T-cell (primary cell): ENCODE results near the gene TUBGCP3. TPM values are rescaled to one million over a fixed set of nuclear protein-coding genes. Genes with fewer than 3 reads are reported as not detected.
"Not testable (repeated sequence)": the region's sequence is repeated elsewhere in the genome, so short reads cannot be mapped to it uniquely, and the experiment has no call there.

Source experiments
- ATAC-seq, 4 experiments: fragments of 200-7000 bp in 3 of 4; fragments of 150-1000 bp in 1 of 4; cut with Tn5 transposase; replicated peaks in 1 of 4; 1 replicate in 3 of 4; 2 replicates in 1 of 4; pipeline ENCODE4 v1.10.0; 2021; ENCODE audit warnings: moderate library complexity in 3 of 4, mild to moderate bottlenecking in 2 of 4, moderate number of reproducible peaks in 1 of 4
- CTCF ChIA-PET, 2 donors: fragments of 300-600 bp; sonication (Branson Sonifier 250); formaldehyde crosslinking; loops; one replicate each; lab custom pipeline; 2022; ENCODE audit warnings: antibody characterized with exemption in 2 of 2; lab: Charles Lee
- POLR2A ChIA-PET, 2 donors: fragments of 300-600 bp; sonication (Branson Sonifier 250); formaldehyde crosslinking; loops; one replicate each; lab custom pipeline; 2022; ENCODE audit warnings: antibody characterized with exemption in 2 of 2; lab: Charles Lee
- DNase-seq, 35 experiments: peaks; one replicate each; pipeline versions ENCODE4 v3.0.0 to v3.0.0-alpha.2; 2013 to 2023
- H3K27ac ChIP-seq: one replicate; pipeline ENCODE4 v1.5.1; 2013; ENCODE audit warnings: low read length
- H3K27me3 ChIP-seq, 2 experiments: replicated peaks in 1 of 2; 1 replicate in 1 of 2; 2 replicates in 1 of 2; pipeline versions ENCODE4 v1.6.1 to v1.7.0; 2013; ENCODE audit warnings: low read length in 1 of 2, mixed read lengths in 1 of 2; ENCODE audit not compliant: control insufficient read depth in 2 of 2, insufficient read depth in 2 of 2; ENCODE audit errors: extremely low read depth in 1 of 2
- H3K36me3 ChIP-seq, 2 donors: 1 replicate in 1 of 2; 2 replicates in 1 of 2; pipeline versions ENCODE4 v1.6.1 to v1.7.0; 2013; ENCODE audit warnings: low read length in 1 of 2; ENCODE audit not compliant: control insufficient read depth in 2 of 2, insufficient read depth in 1 of 2; ENCODE audit errors: extremely low read depth in 1 of 2
- H3K4me1 ChIP-seq, 2 experiments: 1 replicate in 1 of 2; 2 replicates in 1 of 2; pipeline versions ENCODE4 v1.6.1 to v1.7.0; 2013; ENCODE audit warnings: low read length in 2 of 2, mixed read lengths in 1 of 2; ENCODE audit not compliant: insufficient read depth in 2 of 2, control insufficient read depth in 1 of 2; ENCODE audit errors: extremely low read depth in 1 of 2
- H3K4me3 ChIP-seq, 2 donors: 1 replicate in 1 of 2; 2 replicates in 1 of 2; pipeline versions ENCODE4 v1.5.1 to v1.7.0; 2013; ENCODE audit warnings: mild to moderate bottlenecking in 2 of 2, low read length in 1 of 2, moderate library complexity in 1 of 2; ENCODE audit not compliant: control insufficient read depth in 1 of 2; ENCODE audit errors: extremely low read depth in 1 of 2
- H3K9me3 ChIP-seq: 2 replicates; pipeline ENCODE4 v1.7.0; 2013
- H3K27ac Mint-ChIP-seq, 2 donors: one replicate each; pipeline ENCODE4 v1.8.0; 2020 to 2021; ENCODE audit warnings: mild to moderate bottlenecking in 2 of 2, mixed read lengths in 2 of 2
- H3K27me3 Mint-ChIP-seq, 2 donors: one replicate each; pipeline ENCODE4 v1.8.0; 2021 to 2022; ENCODE audit warnings: mixed read lengths in 2 of 2
- H3K36me3 Mint-ChIP-seq: one replicate; pipeline ENCODE4 v1.8.0; 2021; ENCODE audit warnings: mixed read lengths
- H3K4me1 Mint-ChIP-seq, 3 donors: one replicate each; pipeline ENCODE4 v1.8.0; 2020 to 2022; ENCODE audit warnings: mixed read lengths in 3 of 3, mild to moderate bottlenecking in 1 of 3
- H3K4me3 Mint-ChIP-seq, 3 donors: one replicate each; pipeline ENCODE4 v1.8.0; 2020 to 2022; ENCODE audit warnings: mild to moderate bottlenecking in 3 of 3, mixed read lengths in 3 of 3, moderate library complexity in 3 of 3
- H3K9me3 Mint-ChIP-seq, 3 donors: one replicate each; pipeline ENCODE4 v1.8.0; 2020 to 2022; ENCODE audit warnings: mixed read lengths in 3 of 3
- WGBS: methylation state at CpG from one replicate; pipeline ENCODE4 v1.1.5; 2013; ENCODE audit warnings: missing lambda C conversion rate; ENCODE audit not compliant: insufficient coverage; 5-methylcytosine and 5-hydroxymethylcytosine counted together
- total RNA-seq, 35 experiments: library from RNA in 6 of 35; stranded (reverse) in 6 of 35; fragments of 120-200 nt in 1 of 35; gene quantifications; one replicate each; pipeline versions ENCODE4 v1.2.1 to v1.2.4 and lab custom pipeline; 2013 to 2026

The TUBGCP3 gene
- total RNA-seq, 5 donors from 2014 or later (not counting 1 experiment from before 2014, with no cell fraction given): 36.2 to 47.2 (median 44.7) TPM

GRCh38 chr13:112486386-112487126, 101.4 kb downstream of the TUBGCP3 start:
- Histone ChIP-seq H3K36me3 (peaks cover 0 to 9% of the 10 kb centered on the region in 2 donors), H3K4me3 (no peak overlapping the region), H3K4me1 (no peaks in the 10 kb centered on the region), H3K27ac (no peak overlapping the region), H3K9me3 (no peaks in the 10 kb centered on the region), H3K27me3 (no peaks in the 10 kb centered on the region)
- H3K27ac Mint-ChIP-seq: no peak overlapping the region
- ChIA-PET CTCF (no interaction called here), POLR2A (no interaction called here)
- no peaks in the 10 kb centered on the region for H3K27me3 Mint-ChIP-seq
- no peaks in the 10 kb centered on the region for H3K4me1 Mint-ChIP-seq
- peaks cover 51% of the 10 kb centered on the region for H3K36me3 Mint-ChIP-seq
- no peak overlapping the region for H3K4me3 Mint-ChIP-seq
- ATAC-seq (no peak), DNase-seq (no peak)
- H3K9me3 Mint-ChIP-seq: peaks cover 2 to 9% (median 3%) of the 10 kb centered on the region in 3 donors
- over 99% methylated on average over 11 of the region's 11 CpGs for WGBS

- H3K27ac ChIP-seq, POLR2A ChIA-PET, H3K27me3 Mint-ChIP-seq, CTCF ChIA-PET, H3K36me3 ChIP-seq, H3K27me3 ChIP-seq, ATAC-seq, H3K27ac Mint-ChIP-seq, H3K4me1 ChIP-seq, H3K9me3 ChIP-seq, DNase-seq, H3K4me3 Mint-ChIP-seq, H3K4me1 Mint-ChIP-seq, H3K4me3 ChIP-seq: not testable (repeated sequence)
- Mint-ChIP-seq H3K36me3 (peaks cover 47% of the 10 kb centered on the region), H3K9me3 (peaks cover 4 to 15% (median 7%) of the 10 kb centered on the region in 3 donors)
- 100% methylated on average over 3 of the region's 25 CpGs for WGBS
Measured at GRCh38 chr13:112485814-112486213, 102.1 kb downstream of the TUBGCP3 start.

- DNase-seq (no peak), ATAC-seq (no peak)
- POLR2A ChIA-PET: interaction anchor here in 1 of 2 donors (0.6 kb wide), 1 partner anchor 90 kb away, joined by 3 read pairs; no protein-coding TSS in a partner anchor
- Histone ChIP-seq H3K36me3 (peaks cover 0 to 9% of the 10 kb centered on the region in 2 donors), H3K9me3 (no peaks in the 10 kb centered on the region), H3K27ac (no peak overlapping the region), H3K4me3 (no peak overlapping the region), H3K4me1 (no peaks in the 10 kb centered on the region), H3K27me3 (no peaks in the 10 kb centered on the region)
- Mint-ChIP-seq H3K36me3 (peaks cover 37% of the 10 kb centered on the region), H3K4me3 (no peak overlapping the region), H3K27me3 (no peaks in the 10 kb centered on the region), H3K9me3 (peaks cover 4 to 15% (median 7%) of the 10 kb centered on the region in 3 donors), H3K4me1 (no peaks in the 10 kb centered on the region), H3K27ac (no peak overlapping the region)
- WGBS: no CpG with 5 or more reads among the region's 7 CpGs
- CTCF ChIA-PET: interaction anchor here in 1 of 2 donors (0.5 kb wide), 1 partner anchor 21 kb away, joined by 3 read pairs; no protein-coding TSS in a partner anchor
Measured at GRCh38 chr13:112483299-112483698, 104.7 kb downstream of the TUBGCP3 start.

GRCh38 chr13:112481458-112481857, 106.5 kb downstream of the TUBGCP3 start:
- Mint-ChIP-seq H3K27ac (no peak overlapping the region), H3K27me3 (no peaks in the 10 kb centered on the region), H3K36me3 (peaks cover 26% of the 10 kb centered on the region), H3K4me1 (no peaks in the 10 kb centered on the region), H3K9me3 (peaks cover 4 to 15% (median 7%) of the 10 kb centered on the region in 3 donors), H3K4me3 (no peak overlapping the region)
- Histone ChIP-seq H3K36me3 (peaks cover 0 to 4% of the 10 kb centered on the region in 2 donors), H3K9me3 (no peaks in the 10 kb centered on the region), H3K27me3 (no peaks in the 10 kb centered on the region), H3K4me1 (no peaks in the 10 kb centered on the region), H3K27ac (no peak overlapping the region), H3K4me3 (no peak overlapping the region)
- DNase-seq: no peak
- CTCF ChIA-PET: no interaction called here
- POLR2A ChIA-PET: no interaction called here
- ATAC-seq: no peak

- Histone ChIP-seq H3K27ac (no peak overlapping the region), H3K36me3 (no peaks in the 10 kb centered on the region), H3K4me1 (no peaks in the 10 kb centered on the region), H3K9me3 (no peaks in the 10 kb centered on the region), H3K27me3 (no peaks in the 10 kb centered on the region), H3K4me3 (no peak overlapping the region)
- WGBS: 92% methylated on average over 2 of the region's 7 CpGs
- Mint-ChIP-seq H3K27me3 (no peaks in the 10 kb centered on the region), H3K9me3 (peaks cover 4 to 15% (median 7%) of the 10 kb centered on the region in 3 donors), H3K4me1 (no peaks in the 10 kb centered on the region), H3K36me3 (peaks cover 10% of the 10 kb centered on the region), H3K27ac (no peak overlapping the region), H3K4me3 (no peak overlapping the region)
- no peak for ATAC-seq
- DNase-seq: no peak
- ChIA-PET CTCF (interaction anchor here in 1 of 2 donors (0.6 kb wide), 1 partner anchor 56 kb away, joined by 3 read pairs; no protein-coding TSS in a partner anchor), POLR2A (no interaction called here)
Measured at GRCh38 chr13:112479389-112479788, 108.6 kb downstream of the TUBGCP3 start.

- H3K4me1 ChIP-seq: no peaks in the 10 kb centered on the region
- H3K36me3 ChIP-seq: no peaks in the 10 kb centered on the region
- H3K27me3 ChIP-seq: no peaks in the 10 kb centered on the region
- ATAC-seq (no peak), DNase-seq (no peak)
- ChIA-PET POLR2A (no interaction called here), CTCF (no interaction called here)
- H3K27ac ChIP-seq: no peak overlapping the region
- H3K4me3 ChIP-seq: no peak overlapping the region
- H3K27ac Mint-ChIP-seq: no peak overlapping the region
- peaks cover 2 to 11% (median 8%) of the 10 kb centered on the region in 3 donors for H3K9me3 Mint-ChIP-seq
- 90% methylated on average over 6 of the region's 9 CpGs for WGBS
- no peaks in the 10 kb centered on the region for H3K9me3 ChIP-seq
- no peaks in the 10 kb centered on the region for H3K4me1 Mint-ChIP-seq
- H3K36me3 Mint-ChIP-seq: peaks cover 7% of the 10 kb centered on the region
- no peaks in the 10 kb centered on the region for H3K27me3 Mint-ChIP-seq
- no peak overlapping the region for H3K4me3 Mint-ChIP-seq
Measured at GRCh38 chr13:112477070-112477619, 110.8 kb downstream of the TUBGCP3 start.
